Inflammatory macrophage treated with lipopolysaccharide for 1 hour (primary cell): ENCODE results near the gene DYTN.

ENCODE experiments used
- DNase-seq, 2 donors: peaks; one replicate each; pipeline ENCODE4 v3.0.0-alpha.2; 2020 to 2022

The DYTN gene

GRCh38 chr2:206611191-206611590, 107.0 kb downstream of the DYTN start:
- DNase-seq: no peak

- no peak for DNase-seq
Observed at GRCh38 chr2:206610451-206610850, 107.7 kb downstream of the DYTN start.

- no peak for DNase-seq
Observed at GRCh38 chr2:206603243-206603642, 115.0 kb downstream of the DYTN start.
